TTC549 (cell line): ENCODE measurements around the gene SP140.
"Not testable (repeated sequence)": the region's sequence is repeated elsewhere in the genome, so short reads cannot be mapped to it uniquely, and the experiment has no call there.

Experiments used
- FAIRE-seq: peaks from 2 replicates; lab custom pipeline; 2012; peaks lifted over from hg19 to GRCh38; lab: Jason Lieb, UNC

The SP140 gene

DNA sequence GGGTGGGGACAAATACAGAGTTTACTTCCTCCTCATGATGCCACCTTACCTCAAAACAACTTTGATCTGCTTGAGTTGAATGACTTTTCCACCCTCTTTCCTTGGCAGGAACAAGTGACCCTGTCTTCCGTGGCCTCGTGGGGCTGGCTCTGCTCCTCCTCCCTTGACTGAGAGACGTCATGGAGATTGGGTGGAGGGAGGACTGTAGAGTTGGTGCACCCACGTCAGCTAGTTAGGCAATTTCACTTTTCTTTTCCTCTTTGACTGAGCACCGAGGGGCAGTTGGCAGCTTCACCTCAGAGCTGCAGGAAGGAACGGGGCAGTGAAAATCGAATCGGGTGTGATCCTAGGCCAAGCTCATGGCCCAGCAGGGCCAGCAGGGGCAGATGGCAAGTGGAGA lies at the start of gene SP140:
Gene SP140, plus strand, starts transcription at position 251 of the 400 bp plus-strand sequence. Its CDS starts 109 bp downstream, at position 360.
- no peak for FAIRE-seq

DNA sequence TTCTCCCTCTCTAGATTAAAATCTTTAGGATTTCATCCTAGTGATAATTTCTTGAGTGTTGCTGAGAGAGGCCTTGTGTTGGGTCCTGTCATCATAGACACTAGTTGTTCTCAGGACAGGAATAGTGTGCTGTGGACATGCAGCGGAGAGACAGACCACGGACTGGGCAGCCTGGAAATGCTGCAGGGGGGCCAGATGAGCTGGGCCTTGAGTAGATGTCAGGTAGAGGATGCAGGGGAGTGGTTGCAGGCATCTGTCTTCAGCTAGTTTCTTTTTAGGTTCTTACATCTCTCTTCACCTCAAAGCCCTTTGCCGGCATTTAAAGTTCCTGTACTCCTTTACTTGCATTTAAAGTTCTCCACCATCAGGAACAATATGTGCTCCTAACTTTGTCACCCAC lies 48.5 kb upstream of the SP140 start:
- no peak for FAIRE-seq

DNA sequence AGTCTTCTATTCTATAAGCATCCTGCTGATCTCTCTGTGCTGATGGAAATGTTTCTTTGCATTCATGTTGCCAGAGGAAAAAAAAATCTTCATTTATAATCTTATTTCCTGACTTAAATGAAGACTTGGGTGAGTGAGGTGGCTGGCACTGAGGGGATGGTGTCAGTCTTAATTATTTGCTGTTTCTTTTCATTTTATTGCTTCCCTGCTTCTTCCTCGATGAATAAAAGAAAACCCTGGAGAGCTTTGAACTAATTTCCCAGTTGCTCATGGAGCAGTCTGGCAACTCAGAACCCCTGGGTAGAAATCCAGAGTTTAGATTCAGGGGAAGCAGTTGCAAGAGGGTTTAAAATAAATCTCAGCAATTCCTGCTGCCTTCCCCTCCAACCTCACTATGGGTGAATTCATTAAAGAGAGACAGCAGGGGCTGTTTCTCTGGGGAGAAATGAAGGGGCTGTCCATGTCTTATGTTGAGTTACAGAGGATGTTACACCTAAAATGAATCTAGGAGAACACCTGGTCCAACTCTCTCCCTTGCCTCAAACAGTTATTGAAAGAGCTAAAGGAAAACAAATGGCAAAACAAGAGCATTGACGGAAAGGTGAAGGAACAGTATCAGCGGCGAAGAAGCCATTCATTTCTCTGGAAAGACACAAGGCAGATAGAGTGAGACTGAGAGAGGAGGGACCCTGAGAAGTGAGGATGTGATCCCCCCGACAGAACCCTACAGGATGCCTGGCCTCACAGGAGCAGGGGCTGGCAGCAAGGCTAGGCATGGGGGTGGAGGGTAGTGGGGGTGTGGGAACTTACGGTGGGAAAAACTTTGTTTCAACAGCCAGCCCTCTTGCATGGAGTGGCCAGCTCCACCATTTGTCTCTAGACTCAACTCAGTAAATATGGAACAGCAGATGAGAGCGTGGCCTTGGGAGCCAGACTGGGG lies 46.7 kb upstream of the SP140 start:
- FAIRE-seq = no peak

DNA sequence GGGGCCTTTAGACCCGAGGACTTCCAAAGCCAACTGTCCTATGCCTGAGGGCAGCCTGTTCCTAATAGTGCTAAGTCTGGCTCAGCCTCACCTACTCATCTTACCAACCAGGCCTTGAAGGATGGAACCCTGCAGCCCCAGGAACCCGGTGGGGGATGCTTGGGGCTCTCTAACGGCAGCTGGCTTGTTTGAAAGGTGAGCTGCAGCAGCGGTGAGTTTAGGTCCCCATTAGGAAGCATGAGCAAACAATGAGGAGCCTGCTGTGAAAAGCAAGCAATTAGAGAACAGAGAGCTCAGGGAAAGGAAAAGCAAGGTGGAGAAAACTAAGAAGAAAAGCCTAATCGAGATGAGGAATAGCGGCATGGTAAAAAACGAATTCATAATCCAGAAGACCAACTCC lies 45.6 kb upstream of the SP140 start:
- no peak for FAIRE-seq

DNA sequence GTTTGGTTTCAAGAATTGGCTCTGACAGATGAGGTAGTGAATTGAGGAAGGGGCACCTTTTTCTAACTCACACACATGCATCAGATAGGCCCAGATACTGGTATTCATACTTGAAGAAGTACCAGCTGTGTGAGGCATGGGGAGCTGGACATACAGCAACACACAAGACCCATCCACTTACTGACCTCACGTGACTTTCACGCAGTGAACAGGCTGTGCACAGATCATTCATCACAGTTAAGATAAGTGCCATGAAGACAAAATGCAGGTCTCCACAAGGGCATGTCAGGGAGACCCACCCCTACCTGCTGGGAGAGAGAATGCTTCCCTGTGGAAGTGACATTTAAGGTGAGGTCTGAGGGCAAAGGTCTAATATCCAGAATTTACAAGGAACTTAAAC lies 44.3 kb upstream of the SP140 start:
- no peak for FAIRE-seq

DNA sequence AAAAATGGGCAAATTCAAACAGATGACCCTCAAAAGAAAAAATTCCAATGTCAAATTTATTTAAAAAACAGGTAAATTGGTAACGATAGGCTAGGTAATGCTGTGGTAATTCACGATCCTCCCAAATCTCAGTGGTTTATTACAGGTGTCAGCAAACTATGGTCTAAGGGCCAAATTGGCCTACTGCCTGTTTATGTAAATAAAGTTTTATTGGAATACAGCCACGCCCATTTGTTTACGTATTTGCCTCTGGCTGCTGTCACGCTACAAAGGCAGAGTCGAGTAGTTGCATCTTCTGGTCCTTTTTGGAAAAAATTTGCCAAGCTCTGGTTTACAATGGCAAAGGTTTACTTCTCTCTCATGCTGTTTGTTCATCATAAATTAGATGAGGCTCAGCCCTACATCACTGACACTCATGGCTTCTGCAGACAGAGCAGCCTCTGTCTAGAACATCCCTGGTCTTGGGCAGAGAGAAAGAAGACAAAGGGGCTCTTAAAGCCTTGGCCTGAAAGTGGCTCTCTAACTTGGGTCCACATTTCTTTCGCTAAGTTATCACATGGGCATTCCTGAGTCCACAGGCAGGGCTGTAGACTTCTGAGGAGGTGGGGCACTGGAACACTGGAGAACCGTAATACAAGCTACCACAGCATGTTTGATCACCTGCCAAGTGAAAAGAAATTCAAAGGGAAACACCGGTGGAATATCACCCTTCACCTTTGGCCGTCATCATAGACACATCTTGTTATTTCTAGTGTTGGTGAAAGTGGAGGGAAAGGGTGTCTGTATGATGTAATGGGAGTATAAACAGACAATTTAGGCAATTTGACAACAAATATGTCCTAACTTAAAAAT lies 40.6 kb upstream of the SP140 start:
- FAIRE-seq = no peak

DNA sequence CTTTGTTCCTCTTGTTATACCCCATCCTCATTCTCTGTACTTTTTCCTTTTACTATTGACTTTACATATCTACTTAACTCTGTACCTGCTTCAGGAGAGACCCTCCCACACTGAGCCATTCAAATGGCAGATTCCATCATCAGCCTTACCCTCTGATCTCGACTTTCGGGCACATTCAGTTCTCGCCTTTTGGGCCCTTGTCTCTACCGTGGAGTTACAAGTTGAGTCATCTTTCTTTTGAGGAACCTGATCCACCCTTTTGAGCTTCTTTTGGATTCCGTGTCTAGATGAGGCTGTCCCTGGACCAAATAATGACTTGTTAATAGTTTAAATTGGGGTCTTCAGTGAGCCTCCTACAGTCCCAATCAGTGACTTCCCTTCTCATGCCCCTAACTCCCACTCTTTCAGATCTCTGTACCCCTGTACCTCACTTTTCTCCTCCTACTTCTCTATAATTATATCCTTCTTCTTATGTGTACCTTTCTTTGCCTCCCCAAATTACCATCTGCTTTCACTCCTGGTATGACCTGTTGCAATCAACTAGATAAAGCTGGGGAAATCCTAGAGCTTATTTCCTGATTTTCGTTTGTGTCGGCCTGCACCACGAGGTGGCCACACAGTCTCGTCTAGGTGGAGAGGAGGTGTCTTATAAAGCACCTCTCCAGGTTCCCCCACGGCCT lies 23.0 kb upstream of the SP140 start:
- no peak for FAIRE-seq

DNA sequence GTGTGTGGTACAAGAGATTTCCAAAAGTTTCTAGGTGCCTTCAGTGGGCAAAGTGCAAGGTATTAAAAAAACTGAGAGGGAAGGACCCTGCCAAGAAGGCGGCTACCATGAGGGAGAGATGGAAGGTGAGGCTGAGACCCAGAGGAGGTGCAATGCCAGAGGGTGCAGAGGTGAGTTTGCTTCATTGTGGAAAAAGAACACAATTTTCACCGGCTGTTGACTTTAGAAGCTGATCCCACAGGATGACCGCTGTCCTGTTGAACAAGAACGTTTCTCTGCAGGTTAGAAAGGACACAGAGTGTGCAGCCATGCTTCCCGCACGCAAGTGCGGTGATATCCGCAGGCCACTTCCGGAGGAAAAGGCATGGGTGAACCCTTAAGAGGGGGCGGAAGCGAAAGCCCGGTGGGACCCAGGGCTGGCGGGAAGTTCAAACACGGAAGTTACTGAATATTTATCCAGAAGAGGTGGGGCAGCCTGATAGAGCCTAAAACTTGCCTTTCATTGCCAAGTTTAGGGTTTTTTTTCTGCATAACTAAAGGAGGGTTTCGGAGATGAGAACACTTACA lies 22.3 kb upstream of the SP140 start:
- FAIRE-seq = no peak

DNA sequence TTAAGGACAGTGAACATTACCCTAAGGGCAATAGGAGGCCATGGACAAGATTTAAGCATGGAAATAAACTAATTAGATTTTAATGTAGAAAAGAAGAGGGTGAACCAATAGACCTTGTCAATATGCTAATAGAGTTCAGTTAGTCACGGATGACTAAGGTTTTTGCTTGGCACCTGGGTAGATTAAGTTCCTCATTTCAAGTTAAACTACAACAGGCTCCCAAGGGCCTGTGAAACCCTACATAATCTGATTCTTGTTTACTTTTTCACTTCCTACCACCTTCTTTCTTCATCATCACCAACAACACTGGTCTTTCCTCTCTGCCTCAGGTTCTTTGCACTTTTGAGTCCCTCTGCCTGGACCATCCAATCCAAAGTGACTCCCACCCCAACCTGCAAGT lies 20.5 kb upstream of the SP140 start:
- no peak for FAIRE-seq

DNA sequence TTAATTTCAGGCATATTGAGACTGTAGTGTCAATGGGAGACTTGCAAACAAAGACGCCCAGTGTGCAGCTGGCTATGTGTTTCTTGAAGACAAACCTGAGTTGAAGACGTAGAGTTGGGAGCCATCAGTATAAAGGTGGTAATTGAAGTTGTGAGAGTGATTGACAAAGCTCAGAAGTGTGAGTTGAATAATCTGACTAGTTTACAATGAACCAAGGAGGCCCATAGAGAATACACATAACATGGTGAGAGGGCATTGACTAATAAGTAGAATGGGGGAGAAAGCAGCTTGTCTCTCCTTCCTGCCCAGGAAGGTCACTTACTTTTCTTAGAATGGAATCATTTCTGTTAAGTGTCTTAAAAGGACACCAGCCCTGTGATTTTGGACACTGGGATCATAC lies 19.8 kb upstream of the SP140 start:
- FAIRE-seq = no peak

DNA sequence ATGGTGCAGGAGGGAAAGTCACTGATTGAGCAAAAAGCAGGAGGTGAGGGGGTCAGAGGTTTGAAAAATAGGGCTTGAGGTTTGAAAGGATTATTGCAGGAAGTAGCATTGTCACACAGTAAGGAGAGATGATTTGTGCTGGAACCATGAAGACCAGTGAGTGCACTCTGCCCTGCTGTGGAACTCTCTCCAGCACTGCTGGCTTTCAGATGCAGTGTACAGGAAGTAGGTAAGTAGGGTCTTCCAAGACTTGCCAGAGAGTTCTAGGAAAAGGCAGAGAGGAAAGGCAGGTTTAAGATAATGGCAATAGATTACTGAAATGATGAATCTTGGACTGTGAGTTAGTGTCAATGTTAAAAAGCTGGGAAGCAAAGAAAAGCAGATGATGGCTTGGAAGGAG lies 17.0 kb upstream of the SP140 start:
- FAIRE-seq = no peak

DNA sequence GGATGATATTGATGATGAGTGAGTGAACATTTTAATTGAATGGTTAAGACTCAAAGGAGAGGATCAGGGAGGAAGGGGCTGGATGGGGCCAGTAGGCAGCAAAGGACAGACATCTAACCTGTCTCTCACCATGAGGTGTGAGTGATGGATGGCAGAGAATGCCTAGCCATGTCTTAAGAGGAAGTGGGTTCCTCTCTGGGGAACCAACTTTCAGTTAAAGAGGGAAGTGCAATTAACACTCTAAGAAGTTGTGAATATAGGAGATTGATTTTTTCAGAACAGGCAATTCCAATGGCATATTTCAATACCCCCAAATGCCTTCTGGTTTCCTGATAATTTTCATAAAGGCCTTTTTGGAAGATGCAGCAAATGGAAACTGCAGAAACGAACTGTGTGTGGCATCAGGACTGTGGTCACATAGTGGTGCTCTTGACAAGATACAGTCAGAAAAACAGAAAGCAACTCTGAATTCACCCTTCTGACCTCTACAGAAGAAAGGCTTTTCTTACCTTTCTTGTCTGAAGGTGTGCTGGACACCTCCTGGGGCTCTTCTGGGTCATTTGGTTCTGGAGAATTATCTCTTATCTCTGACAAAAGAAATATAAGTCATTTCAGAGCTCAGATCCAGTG lies 16.0 kb upstream of the SP140 start:
- no peak for FAIRE-seq

DNA sequence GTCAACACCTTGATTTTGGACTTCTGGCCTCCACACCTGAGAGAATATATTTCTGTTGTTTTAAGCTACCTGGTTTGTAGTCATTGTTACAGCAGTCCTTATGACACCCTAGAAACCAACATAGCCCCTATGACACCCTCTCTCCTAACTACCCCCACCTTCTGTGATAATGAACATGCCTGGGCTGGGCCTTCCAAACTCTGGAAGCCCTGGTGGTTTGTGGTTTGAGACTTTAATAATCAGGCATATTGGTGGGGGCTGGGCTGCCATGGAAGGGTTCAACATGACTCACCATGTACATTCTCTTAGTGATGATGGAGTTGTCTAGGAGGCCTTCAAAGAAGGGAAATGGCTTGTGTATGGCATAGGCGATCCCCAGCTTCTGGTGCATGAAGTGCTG lies 9.0 kb upstream of the SP140 start:
- FAIRE-seq = no peak

DNA sequence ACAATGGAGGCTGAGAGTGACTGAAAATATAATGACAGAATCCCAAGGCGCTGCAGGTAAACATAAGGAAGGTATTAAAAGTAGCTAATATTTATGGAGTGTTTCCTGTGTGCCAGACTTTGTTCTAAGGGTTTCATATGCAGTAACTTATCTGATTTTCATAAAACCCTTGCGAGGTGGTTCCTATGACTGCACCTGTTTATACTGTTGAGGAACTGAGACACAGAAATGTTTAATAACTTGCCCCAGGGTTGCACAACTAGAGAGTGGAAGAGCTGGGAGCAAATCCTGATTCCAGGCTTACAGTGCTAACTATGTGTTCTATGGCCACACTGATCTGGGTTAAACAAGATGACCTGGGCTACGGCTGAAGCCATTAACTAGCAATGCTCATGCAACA lies 8.1 kb upstream of the SP140 start:
- FAIRE-seq = no peak

DNA sequence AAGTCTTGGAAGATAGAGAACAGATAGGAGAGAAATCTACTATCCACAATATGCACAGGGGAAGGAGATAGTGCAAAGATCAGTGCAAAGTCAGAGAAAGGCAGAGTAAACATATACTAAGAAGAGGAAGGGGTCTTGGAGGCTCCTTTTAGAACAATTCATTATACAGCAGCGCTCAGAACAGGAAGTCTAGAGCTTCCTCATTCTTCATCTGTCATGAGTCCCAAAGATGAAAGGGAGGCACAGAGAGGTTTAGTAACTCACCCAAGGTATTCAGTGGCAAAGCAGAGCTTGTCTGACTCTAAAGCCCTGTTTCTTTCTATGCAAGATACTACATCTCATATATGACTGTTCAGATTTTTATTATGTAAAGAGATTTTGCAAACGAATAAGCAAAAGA lies 7.1 kb upstream of the SP140 start:
- no peak for FAIRE-seq

DNA sequence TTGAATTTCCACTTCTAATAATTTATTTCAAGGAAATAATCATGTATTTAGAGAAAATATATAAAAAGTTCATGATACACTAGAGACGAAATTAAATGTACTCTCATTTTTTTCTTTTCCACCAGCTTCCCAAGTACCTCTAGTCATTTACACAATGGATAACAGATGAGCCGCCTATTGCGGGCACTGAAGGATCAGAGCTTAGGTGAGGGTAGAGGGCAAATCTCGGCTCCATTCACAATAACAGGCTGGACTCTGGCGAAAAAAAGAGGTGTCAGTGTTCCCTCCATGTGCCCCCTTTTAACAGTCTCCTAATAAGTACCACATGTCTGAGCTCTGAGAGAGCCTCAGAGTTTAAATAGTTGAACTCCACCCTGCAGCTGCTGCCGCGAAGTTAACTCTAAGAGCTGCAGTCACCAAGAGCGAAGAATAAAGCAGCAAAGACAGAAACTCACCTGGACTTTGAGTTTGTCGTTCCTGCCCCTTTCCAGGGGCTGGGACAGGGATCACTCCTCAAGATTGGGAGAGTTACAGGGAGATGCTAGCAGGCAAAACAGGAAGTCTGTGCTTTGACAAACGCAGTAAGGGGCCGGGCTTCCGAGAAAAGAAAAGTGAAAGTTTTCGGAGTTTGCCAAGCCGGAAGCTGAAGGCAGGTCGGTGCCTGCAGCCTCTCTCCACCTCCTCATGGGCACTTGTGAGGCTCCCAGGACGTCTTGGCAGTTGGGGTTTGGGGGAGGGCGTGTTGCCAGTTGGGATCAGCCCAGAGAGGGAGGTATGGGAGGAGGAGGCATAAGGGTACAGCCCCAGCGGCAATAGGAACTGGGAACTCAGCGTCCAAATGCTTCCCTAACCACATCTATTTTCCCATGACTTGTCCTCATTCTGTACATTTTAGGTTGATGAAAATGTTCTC lies 5.9 kb upstream of the SP140 start, which contains the start of gene SP110:
Gene SP110, minus strand, starts transcription at position 566 of the 913 bp plus-strand sequence. CDS start 3,057 bp downstream, outside the sequence.
- FAIRE-seq = no peak

DNA sequence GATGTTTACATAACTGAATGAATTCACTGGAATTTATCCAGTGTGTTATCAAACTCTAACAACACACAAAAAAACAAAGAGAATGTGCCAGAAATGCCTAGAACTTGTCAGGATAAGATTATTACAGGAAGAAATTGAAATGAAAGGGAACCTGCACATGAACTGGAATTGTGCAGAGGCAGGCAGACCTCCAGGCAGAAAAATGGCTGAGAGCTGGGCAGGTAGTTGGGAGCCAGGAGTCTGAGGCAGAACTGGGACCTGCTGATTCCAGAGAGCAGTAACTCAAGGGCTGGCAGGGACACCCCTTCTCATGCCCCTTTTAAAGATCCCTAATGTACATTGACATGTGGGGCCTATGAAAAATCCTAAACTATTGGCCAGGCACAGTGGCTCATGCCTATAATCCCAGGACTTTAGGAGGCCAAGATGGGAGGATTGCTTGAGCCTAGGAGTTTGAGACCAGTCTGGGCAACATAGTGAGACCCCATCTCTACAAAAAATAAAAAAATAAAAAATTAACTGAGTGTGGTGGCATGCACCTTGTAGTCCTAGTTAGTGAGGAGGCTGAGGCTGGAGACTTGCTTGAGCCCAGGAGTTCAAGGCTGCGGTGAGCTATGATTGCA lies 5.1 kb upstream of the SP140 start:
- no peak for FAIRE-seq

DNA sequence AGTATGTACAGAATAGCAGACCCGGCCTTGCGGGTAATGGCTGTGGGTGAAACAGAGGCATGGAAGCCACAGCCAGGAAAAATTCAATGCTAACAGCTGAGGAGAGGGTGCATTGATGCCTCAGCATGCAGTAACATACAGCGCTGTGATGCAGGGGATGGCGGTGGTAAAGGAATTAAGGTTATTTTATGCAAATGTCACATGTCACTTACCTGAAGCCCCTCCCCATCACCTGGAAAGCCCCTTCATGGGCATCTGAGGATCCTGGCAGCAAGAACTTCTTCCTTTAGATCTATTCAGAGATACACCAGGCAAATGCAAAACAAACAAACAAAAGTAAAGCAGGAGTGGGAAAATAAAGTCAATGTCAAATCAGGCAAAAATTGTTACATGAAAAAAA lies 4.0 kb upstream of the SP140 start:
- FAIRE-seq = no peak

DNA sequence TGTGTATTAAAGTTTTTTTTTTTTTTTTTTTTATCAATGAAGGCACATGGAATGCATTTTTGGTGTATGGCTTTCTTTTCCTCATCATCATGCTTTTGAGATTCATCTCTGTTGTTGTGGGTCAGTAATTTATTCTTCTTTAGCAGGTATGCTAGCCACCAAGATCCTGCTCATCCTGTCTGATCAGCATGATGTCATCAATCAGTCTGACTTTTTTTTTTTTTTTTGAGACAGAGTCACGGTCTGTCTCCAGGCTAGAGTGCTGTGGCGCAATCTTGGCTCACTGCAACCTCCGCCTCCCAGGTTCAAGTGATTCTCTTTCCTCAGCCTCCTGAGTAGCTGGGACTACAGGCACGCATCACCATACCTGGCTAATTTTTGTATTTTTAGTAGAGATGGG lies 2.7 kb upstream of the SP140 start:
- FAIRE-seq = not testable (repeated sequence)

DNA sequence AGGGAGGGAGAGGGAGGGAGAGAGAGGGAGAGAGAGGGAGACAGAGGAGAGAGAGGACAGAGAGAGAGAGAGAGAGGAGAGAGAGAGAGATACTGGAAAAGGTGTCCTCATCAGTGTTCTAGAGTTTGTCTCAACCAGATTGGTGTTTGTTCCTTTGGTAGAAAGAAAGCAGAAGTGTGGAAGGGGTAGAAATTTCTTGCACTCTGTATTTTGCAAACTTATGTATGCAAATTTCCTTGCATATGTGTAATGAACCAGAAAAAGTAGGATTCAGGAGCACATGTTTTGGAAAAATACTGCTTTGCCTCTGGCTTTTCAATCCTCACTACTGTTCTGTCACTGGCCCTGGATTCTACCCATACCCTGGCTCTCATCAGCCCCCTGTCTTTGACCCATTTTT lies 1.1 kb upstream of the SP140 start:
- no peak for FAIRE-seq
